Fibroblast of skin of abdomen (primary cell): ENCODE results near the gene PARVB.

Experiments used
- DNase-seq: peaks from one replicate; pipeline ENCODE4 v3.0.0-alpha.2; 2013

The PARVB gene

GRCh38 chr22:44057401-44057987 is 33.4 kb downstream of the PARVB start:
- DNase-seq: no peak

GRCh38 chr22:44063462-44064371 is 39.6 kb downstream of the PARVB start:
- DNase-seq: no peak

- DNase-seq: no peak
These were observed 42.9 kb downstream of the PARVB start for GRCh38 chr22:44067033-44067432.

- DNase-seq: no peak
These were observed 43.8 kb downstream of the PARVB start for GRCh38 chr22:44067901-44068300.

- no peak for DNase-seq
These were observed 44.5 kb downstream of the PARVB start for GRCh38 chr22:44068422-44069191.

- DNase-seq: no peak
These were observed 45.9 kb downstream of the PARVB start for GRCh38 chr22:44070029-44070428.

- DNase-seq: no peak
These were observed 47.8 kb downstream of the PARVB start for GRCh38 chr22:44071781-44072326.

- no peak for DNase-seq
These were observed 50.4 kb downstream of the PARVB start for GRCh38 chr22:44074337-44074984.

GRCh38 chr22:44075022-44075421 is 50.9 kb downstream of the PARVB start:
- no peak for DNase-seq

GRCh38 chr22:44075670-44076069 is 51.6 kb downstream of the PARVB start:
- no peak for DNase-seq

- no peak for DNase-seq
These were observed 52.7 kb downstream of the PARVB start for GRCh38 chr22:44076825-44077224.

- DNase-seq: peak; percentile 59
These were observed 57.1 kb downstream of the PARVB start for GRCh38 chr22:44080936-44081861.

GRCh38 chr22:44082801-44083200 is 58.7 kb downstream of the PARVB start:
- DNase-seq: no peak

- DNase-seq: no peak
These were observed 60.1 kb downstream of the PARVB start for GRCh38 chr22:44084044-44084772.

- peak; percentile 46 for DNase-seq
These were observed 61.7 kb downstream of the PARVB start for GRCh38 chr22:44085743-44086270.

- peak; percentile 18 for DNase-seq
These were observed 62.4 kb downstream of the PARVB start for GRCh38 chr22:44086271-44087088.

- no peak for DNase-seq
These were observed 63.0 kb downstream of the PARVB start for GRCh38 chr22:44087089-44087430.

GRCh38 chr22:44088976-44089570 is 65.0 kb downstream of the PARVB start:
- DNase-seq: no peak
